Measurements from ENCODE around the gene MUC5B. TPM values are rescaled to one million over a fixed set of nuclear protein-coding genes. Genes with fewer than 3 reads are reported as not detected.

Gene MUC5B
- total and polyA plus RNA-seq, 2 of the 13 experiments (the other 11 are each of a cell fraction or from before 2014, with no cell fraction given) = 0.01 TPM; not detected in 1

DNA sequence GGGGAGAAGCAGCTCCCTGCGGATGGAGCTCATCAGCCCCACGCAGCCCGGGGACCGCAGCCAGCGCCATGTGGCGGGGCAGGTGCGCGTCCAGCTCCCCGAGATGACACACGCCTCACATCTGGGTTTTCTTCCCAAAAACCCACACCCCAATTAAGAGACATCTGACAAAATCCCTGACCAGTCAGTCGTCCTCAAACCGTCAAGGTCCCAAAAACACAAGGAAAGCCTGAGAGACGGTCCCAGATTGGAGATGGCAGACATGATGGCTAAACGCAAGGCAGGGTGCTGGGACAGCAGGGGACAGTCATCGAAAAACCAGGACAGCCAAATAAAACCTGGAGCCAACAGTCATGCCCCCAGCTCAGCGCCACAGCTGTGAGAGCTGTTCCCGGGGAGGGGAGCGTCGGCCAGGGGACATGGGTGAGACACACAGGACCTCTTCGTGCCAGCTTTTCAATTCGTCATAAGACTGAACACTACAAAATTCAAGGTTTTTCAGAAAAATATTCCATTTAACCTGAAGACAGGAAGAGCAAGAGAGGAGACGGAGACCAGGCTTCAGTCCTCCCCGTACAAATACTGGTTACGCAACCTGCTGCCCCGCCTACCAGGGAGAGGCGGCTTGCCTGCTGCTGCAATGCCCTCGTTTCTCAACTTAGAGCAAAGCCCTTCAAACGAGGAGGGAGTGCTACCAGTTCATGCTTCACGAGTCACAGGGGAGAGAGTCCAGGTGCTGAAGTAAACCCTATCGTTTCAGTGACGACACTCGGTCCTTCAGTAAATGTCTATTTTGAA lies 76.0 kb downstream of the MUC5B start (continued):
- TF ChIP-seq ELF4 (CRISPR knock-in tag; IDR thresholded peaks at IDR 0.05; ENCODE audit: borderline replicate concordance) (no peak), ZNF207 (IDR thresholded peaks at IDR 0.05; ENCODE audit: borderline replicate concordance) (no peak), ZNF672 (CRISPR knock-in tag; IDR thresholded peaks at IDR 0.05) (no peak), STAG1 (CRISPR knock-in tag; IDR thresholded peaks at IDR 0.05) (peak; percentile 28; the same call in 1 of the 2 replicates), U2AF2 (IDR thresholded peaks at IDR 0.05; ENCODE audit: low read depth, low read length) (no peak), SIX4 (CRISPR knock-in tag; IDR thresholded peaks at IDR 0.05) (0 out of 2 replicates have a peak, but pooled peaks have one; percentile 23), HNRNPL (IDR thresholded peaks at IDR 0.05; ENCODE audit: low read depth, low read length) (0 out of 2 replicates have a peak, but pooled peaks have one; percentile 56), ZNF883 (CRISPR knock-in tag; IDR thresholded peaks at IDR 0.05; ENCODE audit: not compliant biosample characterization) (no peak), HDAC2 (CRISPR knock-in tag; IDR thresholded peaks at IDR 0.05) (peak; percentile 91), ZNF234 (CRISPR knock-in tag; conservative IDR thresholded peaks at IDR 0.05) (no peak), ZNF543 (CRISPR knock-in tag; IDR thresholded peaks at IDR 0.05) (0 out of 2 replicates have a peak, but pooled peaks have one; percentile 52), ZNF678 (CRISPR knock-in tag; IDR thresholded peaks at IDR 0.05) (no peak), EHMT2 (IDR thresholded peaks at IDR 0.05; ENCODE audit: borderline replicate concordance, low read depth, low read length) (no peak), KDM2A (CRISPR knock-in tag; IDR thresholded peaks at IDR 0.05; ENCODE audit: borderline replicate concordance, low read depth) (peak; percentile 68; the same call in 1 of the 2 replicates), RAD21 (CRISPR knock-in tag; IDR thresholded peaks at IDR 0.05) (no peak), KMT2B (CRISPR knock-in tag; IDR thresholded peaks at IDR 0.05) (peak; percentile 74), SOX5 (CRISPR knock-in tag; IDR thresholded peaks at IDR 0.05; ENCODE audit: borderline replicate concordance) (peak; percentile 73), ZNF20 (CRISPR knock-in tag; IDR thresholded peaks at IDR 0.05) (no peak), ZNF329 (CRISPR knock-in tag; IDR thresholded peaks at IDR 0.05; ENCODE audit: low read depth) (no peak), ZNF747 (CRISPR knock-in tag; IDR thresholded peaks at IDR 0.05; ENCODE audit: borderline replicate concordance) (peak; percentile 53; the same call in 1 of the 2 replicates), ZNF746 (CRISPR knock-in tag; IDR thresholded peaks at IDR 0.05) (peak; percentile 65; the same call in 1 of the 2 replicates)
- TF ChIP-seq, protein P1, sequence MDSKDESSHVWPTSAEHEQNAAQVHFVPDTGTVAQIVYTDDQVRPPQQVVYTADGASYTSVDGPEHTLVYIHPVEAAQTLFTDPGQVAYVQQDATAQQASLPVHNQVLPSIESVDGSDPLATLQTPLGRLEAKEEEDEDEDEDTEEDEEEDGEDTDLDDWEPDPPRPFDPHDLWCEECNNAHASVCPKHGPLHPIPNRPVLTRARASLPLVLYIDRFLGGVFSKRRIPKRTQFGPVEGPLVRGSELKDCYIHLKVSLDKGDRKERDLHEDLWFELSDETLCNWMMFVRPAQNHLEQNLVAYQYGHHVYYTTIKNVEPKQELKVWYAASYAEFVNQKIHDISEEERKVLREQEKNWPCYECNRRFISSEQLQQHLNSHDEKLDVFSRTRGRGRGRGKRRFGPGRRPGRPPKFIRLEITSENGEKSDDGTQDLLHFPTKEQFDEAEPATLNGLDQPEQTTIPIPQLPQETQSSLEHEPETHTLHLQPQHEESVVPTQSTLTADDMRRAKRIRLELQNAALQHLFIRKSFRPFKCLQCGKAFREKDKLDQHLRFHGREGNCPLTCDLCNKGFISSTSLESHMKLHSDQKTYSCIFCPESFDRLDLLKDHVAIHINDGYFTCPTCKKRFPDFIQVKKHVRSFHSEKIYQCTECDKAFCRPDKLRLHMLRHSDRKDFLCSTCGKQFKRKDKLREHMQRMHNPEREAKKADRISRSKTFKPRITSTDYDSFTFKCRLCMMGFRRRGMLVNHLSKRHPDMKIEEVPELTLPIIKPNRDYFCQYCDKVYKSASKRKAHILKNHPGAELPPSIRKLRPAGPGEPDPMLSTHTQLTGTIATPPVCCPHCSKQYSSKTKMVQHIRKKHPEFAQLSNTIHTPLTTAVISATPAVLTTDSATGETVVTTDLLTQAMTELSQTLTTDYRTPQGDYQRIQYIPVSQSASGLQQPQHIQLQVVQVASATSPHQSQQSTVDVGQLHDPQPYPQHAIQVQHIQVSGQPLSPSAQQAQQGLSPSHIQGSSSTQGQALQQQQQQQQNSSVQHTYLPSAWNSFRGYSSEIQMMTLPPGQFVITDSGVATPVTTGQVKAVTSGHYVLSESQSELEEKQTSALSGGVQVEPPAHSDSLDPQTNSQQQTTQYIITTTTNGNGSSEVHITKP (CRISPR knock-in tag; IDR thresholded peaks at IDR 0.05; ENCODE audit: low read depth) = no peak
- TF ChIP-seq, protein P2, sequence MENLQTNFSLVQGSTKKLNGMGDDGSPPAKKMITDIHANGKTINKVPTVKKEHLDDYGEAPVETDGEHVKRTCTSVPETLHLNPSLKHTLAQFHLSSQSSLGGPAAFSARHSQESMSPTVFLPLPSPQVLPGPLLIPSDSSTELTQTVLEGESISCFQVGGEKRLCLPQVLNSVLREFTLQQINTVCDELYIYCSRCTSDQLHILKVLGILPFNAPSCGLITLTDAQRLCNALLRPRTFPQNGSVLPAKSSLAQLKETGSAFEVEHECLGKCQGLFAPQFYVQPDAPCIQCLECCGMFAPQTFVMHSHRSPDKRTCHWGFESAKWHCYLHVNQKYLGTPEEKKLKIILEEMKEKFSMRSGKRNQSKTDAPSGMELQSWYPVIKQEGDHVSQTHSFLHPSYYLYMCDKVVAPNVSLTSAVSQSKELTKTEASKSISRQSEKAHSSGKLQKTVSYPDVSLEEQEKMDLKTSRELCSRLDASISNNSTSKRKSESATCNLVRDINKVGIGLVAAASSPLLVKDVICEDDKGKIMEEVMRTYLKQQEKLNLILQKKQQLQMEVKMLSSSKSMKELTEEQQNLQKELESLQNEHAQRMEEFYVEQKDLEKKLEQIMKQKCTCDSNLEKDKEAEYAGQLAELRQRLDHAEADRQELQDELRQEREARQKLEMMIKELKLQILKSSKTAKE (CRISPR knock-in tag; IDR thresholded peaks at IDR 0.05; ENCODE audit: borderline replicate concordance) = no peak; the same call in 1 of the 2 replicates
- TF ChIP-seq, protein P3, sequence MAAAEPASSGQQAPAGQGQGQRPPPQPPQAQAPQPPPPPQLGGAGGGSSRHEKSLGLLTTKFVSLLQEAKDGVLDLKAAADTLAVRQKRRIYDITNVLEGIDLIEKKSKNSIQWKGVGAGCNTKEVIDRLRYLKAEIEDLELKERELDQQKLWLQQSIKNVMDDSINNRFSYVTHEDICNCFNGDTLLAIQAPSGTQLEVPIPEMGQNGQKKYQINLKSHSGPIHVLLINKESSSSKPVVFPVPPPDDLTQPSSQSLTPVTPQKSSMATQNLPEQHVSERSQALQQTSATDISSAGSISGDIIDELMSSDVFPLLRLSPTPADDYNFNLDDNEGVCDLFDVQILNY (CRISPR knock-in tag; conservative IDR thresholded peaks at IDR 0.05) = no peak

Data from HepG2 (cell line).